K562 (cell line): Measurements from ENCODE around the gene ACAP3. TPM values are rescaled to one million over a fixed set of nuclear protein-coding genes. Genes with fewer than 3 reads are reported as not detected.

Source experiments
- ATF1 ChIP-seq, 2 experiments: fragments of 450-650 bp in 1 of 2; IDR thresholded peaks; 2 replicates each; pipeline ENCODE4 v1.6.1; 2016; ENCODE audit warnings: missing compliant biosample characterization in 1 of 2, missing genetic modification characterization in 1 of 2
- CCAR2 ChIP-seq: fragments of 200-400 bp; formaldehyde crosslinking; IDR thresholded peaks from 2 replicates; pipeline ENCODE4 v1.6.1; 2017; ENCODE audit warnings: mild to moderate bottlenecking, low read depth, low read length
- ETS1 ChIP-seq: conservative IDR thresholded peaks from 2 replicates; pipeline ENCODE4 v1.6.1; 2011; ENCODE audit warnings: low read depth, mild to moderate bottlenecking, low read length; ENCODE audit not compliant: control insufficient read depth
- HNRNPK ChIP-seq: fragments of 200-400 bp; formaldehyde crosslinking; IDR thresholded peaks from one replicate; pipeline ENCODE4 v1.6.1; 2018; ENCODE audit warnings: mild to moderate bottlenecking, low read depth, low read length; ENCODE audit not compliant: poor library complexity, severe bottlenecking
- JUN ChIP-seq, 2 experiments: sonication (generic) in 1 of 2; formaldehyde crosslinking in 1 of 2; IDR thresholded peaks; 2 replicates each; pipeline versions ENCODE4 v1.6.1 to v1.8.0; 2012 to 2022; ENCODE audit warnings: borderline replicate concordance in 2 of 2, mild to moderate bottlenecking in 2 of 2, improper control_type of control experiment in 1 of 2, low read depth in 1 of 2, low read length in 1 of 2, missing genetic modification reagents in 1 of 2
- MYNN ChIP-seq, 2 experiments: sonication (generic); formaldehyde crosslinking in 1 of 2; IDR thresholded peaks; 2 replicates each; pipeline versions ENCODE4 v1.5.0 to v1.6.1; 2016 to 2020; ENCODE audit warnings: antibody characterized with exemption in 1 of 2, missing genetic modification reagents in 1 of 2
- NR3C1 ChIP-seq: sonication (generic); formaldehyde crosslinking; IDR thresholded peaks from 2 replicates; pipeline ENCODE4 v1.8.1; 2022; ENCODE audit warnings: missing genetic modification reagents
- RB1 ChIP-seq: fragments of 450-650 bp; IDR thresholded peaks from 2 replicates; pipeline ENCODE4 v1.6.1; 2017; ENCODE audit warnings: low read depth, mild to moderate bottlenecking
- RBM39 ChIP-seq: fragments of 200-400 bp; formaldehyde crosslinking; optimal IDR thresholded peaks from 2 replicates; pipeline ENCODE3; 2018; ENCODE audit warnings: low read depth, low read length
- SAFB2 ChIP-seq: fragments of 200-400 bp; formaldehyde crosslinking; IDR thresholded peaks from 2 replicates; pipeline ENCODE4 v1.6.1; 2018; ENCODE audit warnings: borderline replicate concordance, low read length, low read depth, moderate library complexity; ENCODE audit not compliant: severe bottlenecking
- SMAD2 ChIP-seq: fragments of 150-350 bp; IDR thresholded peaks from 2 replicates; pipeline ENCODE4 v1.6.1; 2014; ENCODE audit warnings: low read depth, mild to moderate bottlenecking, low read length
- TCFL5 ChIP-seq: fragments of 250-450 bp; sonication (Bioruptor Pico); conservative IDR thresholded peaks from 2 replicates; pipeline ENCODE4 v1.6.1; 2021; ENCODE audit warnings: mild to moderate bottlenecking, moderate library complexity, matching md5 sums
- TRIM24 ChIP-seq, 2 experiments: fragments of 450-650 bp; IDR thresholded peaks; 2 replicates each; pipeline ENCODE4 v1.6.1; 2016
- polyA plus RNA-seq, 8 experiments: library from polyadenylated mRNA; depleted of rRNA in 4 of 8; stranded (reverse) in 5 of 8; unstranded in 3 of 8; fragments of >200 nt; fragmentation: Nextera tagmentation in 2 of 8; fragmentation: Illumina TruSeq in 1 of 8; extraction: Ambion mirVana in 2 of 8; extraction: Trizol in 1 of 8; gene quantifications; 2 replicates each; pipeline versions ENCODE4 v1.2.1 to v1.2.3, GENCODE V29; 2011 to 2014; ENCODE audit warnings: inconsistent platforms in 1 of 8, missing spikeins in 1 of 8
- total RNA-seq, 7 experiments: library from RNA; depleted of rRNA in 6 of 7; stranded (reverse); fragments of >200 nt in 6 of 7; fragmentation: Illumina TruSeq in 2 of 7; extraction: Trizol in 2 of 7; gene quantifications; 2 replicates each; pipeline versions ENCODE4 v1.2.1 to v1.2.3, GENCODE V29; 2011 to 2021; ENCODE audit warnings: low replicate concordance in 1 of 7
- TF ChIP-seq, protein P1 (sequence below): fragments of 450-650 bp; IDR thresholded peaks from 2 replicates; pipeline ENCODE4 v1.6.1; 2016; ENCODE audit warnings: mild to moderate bottlenecking, moderate library complexity

ACAP3 gene
- total and polyA plus RNA-seq, 9 of the 15 experiments (the other 6 are each of a cell fraction or from before 2014, with no cell fraction given), result 0.01 to 49.0 (median 12.0) TPM

- TF ChIP-seq, protein P1, sequence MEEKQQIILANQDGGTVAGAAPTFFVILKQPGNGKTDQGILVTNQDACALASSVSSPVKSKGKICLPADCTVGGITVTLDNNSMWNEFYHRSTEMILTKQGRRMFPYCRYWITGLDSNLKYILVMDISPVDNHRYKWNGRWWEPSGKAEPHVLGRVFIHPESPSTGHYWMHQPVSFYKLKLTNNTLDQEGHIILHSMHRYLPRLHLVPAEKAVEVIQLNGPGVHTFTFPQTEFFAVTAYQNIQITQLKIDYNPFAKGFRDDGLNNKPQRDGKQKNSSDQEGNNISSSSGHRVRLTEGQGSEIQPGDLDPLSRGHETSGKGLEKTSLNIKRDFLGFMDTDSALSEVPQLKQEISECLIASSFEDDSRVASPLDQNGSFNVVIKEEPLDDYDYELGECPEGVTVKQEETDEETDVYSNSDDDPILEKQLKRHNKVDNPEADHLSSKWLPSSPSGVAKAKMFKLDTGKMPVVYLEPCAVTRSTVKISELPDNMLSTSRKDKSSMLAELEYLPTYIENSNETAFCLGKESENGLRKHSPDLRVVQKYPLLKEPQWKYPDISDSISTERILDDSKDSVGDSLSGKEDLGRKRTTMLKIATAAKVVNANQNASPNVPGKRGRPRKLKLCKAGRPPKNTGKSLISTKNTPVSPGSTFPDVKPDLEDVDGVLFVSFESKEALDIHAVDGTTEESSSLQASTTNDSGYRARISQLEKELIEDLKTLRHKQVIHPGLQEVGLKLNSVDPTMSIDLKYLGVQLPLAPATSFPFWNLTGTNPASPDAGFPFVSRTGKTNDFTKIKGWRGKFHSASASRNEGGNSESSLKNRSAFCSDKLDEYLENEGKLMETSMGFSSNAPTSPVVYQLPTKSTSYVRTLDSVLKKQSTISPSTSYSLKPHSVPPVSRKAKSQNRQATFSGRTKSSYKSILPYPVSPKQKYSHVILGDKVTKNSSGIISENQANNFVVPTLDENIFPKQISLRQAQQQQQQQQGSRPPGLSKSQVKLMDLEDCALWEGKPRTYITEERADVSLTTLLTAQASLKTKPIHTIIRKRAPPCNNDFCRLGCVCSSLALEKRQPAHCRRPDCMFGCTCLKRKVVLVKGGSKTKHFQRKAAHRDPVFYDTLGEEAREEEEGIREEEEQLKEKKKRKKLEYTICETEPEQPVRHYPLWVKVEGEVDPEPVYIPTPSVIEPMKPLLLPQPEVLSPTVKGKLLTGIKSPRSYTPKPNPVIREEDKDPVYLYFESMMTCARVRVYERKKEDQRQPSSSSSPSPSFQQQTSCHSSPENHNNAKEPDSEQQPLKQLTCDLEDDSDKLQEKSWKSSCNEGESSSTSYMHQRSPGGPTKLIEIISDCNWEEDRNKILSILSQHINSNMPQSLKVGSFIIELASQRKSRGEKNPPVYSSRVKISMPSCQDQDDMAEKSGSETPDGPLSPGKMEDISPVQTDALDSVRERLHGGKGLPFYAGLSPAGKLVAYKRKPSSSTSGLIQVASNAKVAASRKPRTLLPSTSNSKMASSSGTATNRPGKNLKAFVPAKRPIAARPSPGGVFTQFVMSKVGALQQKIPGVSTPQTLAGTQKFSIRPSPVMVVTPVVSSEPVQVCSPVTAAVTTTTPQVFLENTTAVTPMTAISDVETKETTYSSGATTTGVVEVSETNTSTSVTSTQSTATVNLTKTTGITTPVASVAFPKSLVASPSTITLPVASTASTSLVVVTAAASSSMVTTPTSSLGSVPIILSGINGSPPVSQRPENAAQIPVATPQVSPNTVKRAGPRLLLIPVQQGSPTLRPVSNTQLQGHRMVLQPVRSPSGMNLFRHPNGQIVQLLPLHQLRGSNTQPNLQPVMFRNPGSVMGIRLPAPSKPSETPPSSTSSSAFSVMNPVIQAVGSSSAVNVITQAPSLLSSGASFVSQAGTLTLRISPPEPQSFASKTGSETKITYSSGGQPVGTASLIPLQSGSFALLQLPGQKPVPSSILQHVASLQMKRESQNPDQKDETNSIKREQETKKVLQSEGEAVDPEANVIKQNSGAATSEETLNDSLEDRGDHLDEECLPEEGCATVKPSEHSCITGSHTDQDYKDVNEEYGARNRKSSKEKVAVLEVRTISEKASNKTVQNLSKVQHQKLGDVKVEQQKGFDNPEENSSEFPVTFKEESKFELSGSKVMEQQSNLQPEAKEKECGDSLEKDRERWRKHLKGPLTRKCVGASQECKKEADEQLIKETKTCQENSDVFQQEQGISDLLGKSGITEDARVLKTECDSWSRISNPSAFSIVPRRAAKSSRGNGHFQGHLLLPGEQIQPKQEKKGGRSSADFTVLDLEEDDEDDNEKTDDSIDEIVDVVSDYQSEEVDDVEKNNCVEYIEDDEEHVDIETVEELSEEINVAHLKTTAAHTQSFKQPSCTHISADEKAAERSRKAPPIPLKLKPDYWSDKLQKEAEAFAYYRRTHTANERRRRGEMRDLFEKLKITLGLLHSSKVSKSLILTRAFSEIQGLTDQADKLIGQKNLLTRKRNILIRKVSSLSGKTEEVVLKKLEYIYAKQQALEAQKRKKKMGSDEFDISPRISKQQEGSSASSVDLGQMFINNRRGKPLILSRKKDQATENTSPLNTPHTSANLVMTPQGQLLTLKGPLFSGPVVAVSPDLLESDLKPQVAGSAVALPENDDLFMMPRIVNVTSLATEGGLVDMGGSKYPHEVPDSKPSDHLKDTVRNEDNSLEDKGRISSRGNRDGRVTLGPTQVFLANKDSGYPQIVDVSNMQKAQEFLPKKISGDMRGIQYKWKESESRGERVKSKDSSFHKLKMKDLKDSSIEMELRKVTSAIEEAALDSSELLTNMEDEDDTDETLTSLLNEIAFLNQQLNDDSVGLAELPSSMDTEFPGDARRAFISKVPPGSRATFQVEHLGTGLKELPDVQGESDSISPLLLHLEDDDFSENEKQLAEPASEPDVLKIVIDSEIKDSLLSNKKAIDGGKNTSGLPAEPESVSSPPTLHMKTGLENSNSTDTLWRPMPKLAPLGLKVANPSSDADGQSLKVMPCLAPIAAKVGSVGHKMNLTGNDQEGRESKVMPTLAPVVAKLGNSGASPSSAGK, result peak; percentile 63; the same call in 1 of the 2 replicates
- TF ChIP-seq SMAD2 (no peak), JUN (IDR thresholded peaks at IDR 0.05; ENCODE audit: borderline replicate concordance, low read depth, low read length) (peak; percentile 31; the same call in 1 of the 2 replicates), JUN (CRISPR knock-in tag; IDR thresholded peaks at IDR 0.05; ENCODE audit: borderline replicate concordance) (no peak), NR3C1 (CRISPR knock-in tag) (peak; percentile 52; the same call in 1 of the 2 replicates), TRIM24 (IDR thresholded peaks at IDR 0.05) (peak in 1 of 2 experiments; percentile 42; a peak in 1 of 4 replicates), TCFL5 (CRISPR knock-in tag) (no peak), ATF1 (CRISPR knock-in tag; IDR thresholded peaks at IDR 0.05) (peak; percentile 53), ATF1 (tag; IDR thresholded peaks at IDR 0.05) (peak; percentile 91), MYNN (IDR thresholded peaks at IDR 0.05) (no peak), MYNN (CRISPR knock-in tag; IDR thresholded peaks at IDR 0.05) (no peak), RB1 (peak; percentile 96), RBM39 (no peak), ETS1 (peak; percentile 82; the same call in 1 of the 2 replicates), SAFB2 (no peak), CCAR2 (no peak), HNRNPK (peak; percentile 65)
Observed at GRCh38 chr1:1307923-1308755, at the start of gene ACAP3, which contains the start of gene PUSL1 (continued).
